GM19025 (cell line): ENCODE measurements around the gene PRSS38.

Experiments used
- ATAC-seq: cut with Tn5 transposase; IDR thresholded peaks from one replicate; pipeline ENCODE4 v1.9.1; 2021; ENCODE audit warnings: mild to moderate bottlenecking, low read depth, moderate library complexity; ENCODE audit not compliant: unreplicated experiment

Gene PRSS38

GRCh38 chr1:227815468-227816409 is at the start of gene PRSS38:
Gene PRSS38 (plus strand): TSS chr1:227815675. CDS start chr1:227815717, 42 bp downstream.
- ATAC-seq = no peak

- no peak for ATAC-seq
Observed at GRCh38 chr1:227766015-227766634, 49.4 kb upstream of the PRSS38 start.

GRCh38 chr1:227766653-227767277 is 48.7 kb upstream of the PRSS38 start:
- no peak for ATAC-seq

- ATAC-seq = no peak
Observed at GRCh38 chr1:227767401-227768124, 47.9 kb upstream of the PRSS38 start.

- ATAC-seq = no peak
Observed at GRCh38 chr1:227768125-227768439, 47.4 kb upstream of the PRSS38 start.

- ATAC-seq = no peak
Observed at GRCh38 chr1:227768640-227769039, 46.8 kb upstream of the PRSS38 start.

- ATAC-seq = no peak
Observed at GRCh38 chr1:227769047-227769935, 46.2 kb upstream of the PRSS38 start.

- no peak for ATAC-seq
Observed at GRCh38 chr1:227769936-227770494, 45.5 kb upstream of the PRSS38 start.

- ATAC-seq = no peak
Observed at GRCh38 chr1:227770812-227771211, 44.7 kb upstream of the PRSS38 start.

GRCh38 chr1:227771326-227771725 is 44.1 kb upstream of the PRSS38 start:
- no peak for ATAC-seq

- ATAC-seq = no peak
Observed at GRCh38 chr1:227771771-227772170, 43.7 kb upstream of the PRSS38 start.

- ATAC-seq = no peak
Observed at GRCh38 chr1:227773558-227773957, 41.9 kb upstream of the PRSS38 start.

GRCh38 chr1:227774051-227774731 is 41.3 kb upstream of the PRSS38 start:
- ATAC-seq = no peak

- ATAC-seq = no peak
Observed at GRCh38 chr1:227774821-227775661, 40.4 kb upstream of the PRSS38 start.

- no peak for ATAC-seq
Observed at GRCh38 chr1:227775841-227776240, 39.6 kb upstream of the PRSS38 start.

GRCh38 chr1:227776331-227776771 is 39.1 kb upstream of the PRSS38 start:
- ATAC-seq = no peak

GRCh38 chr1:227777156-227777555 is 38.3 kb upstream of the PRSS38 start:
- no peak for ATAC-seq

GRCh38 chr1:227777646-227778045 is 37.8 kb upstream of the PRSS38 start:
- no peak for ATAC-seq
